Stimulated activated CD4-positive, alpha-beta T cell treated with anti-CD3 and anti-CD28 coated beads, Interleukin-1b, Interleukin-23, amount 100 ng/mL, for 1 hour (primary cell): ENCODE data around the gene SLC37A1.
"Not testable (repeated sequence)": the region's sequence is repeated elsewhere in the genome, so short reads cannot be mapped to it uniquely, and the experiment has no call there.

Experiments
- DNase-seq, 2 donors: peaks; one replicate each; pipeline ENCODE4 v3.0.0-alpha.2; 2020; ENCODE audit warnings: low read depth in 2 of 2

Gene SLC37A1

DNA sequence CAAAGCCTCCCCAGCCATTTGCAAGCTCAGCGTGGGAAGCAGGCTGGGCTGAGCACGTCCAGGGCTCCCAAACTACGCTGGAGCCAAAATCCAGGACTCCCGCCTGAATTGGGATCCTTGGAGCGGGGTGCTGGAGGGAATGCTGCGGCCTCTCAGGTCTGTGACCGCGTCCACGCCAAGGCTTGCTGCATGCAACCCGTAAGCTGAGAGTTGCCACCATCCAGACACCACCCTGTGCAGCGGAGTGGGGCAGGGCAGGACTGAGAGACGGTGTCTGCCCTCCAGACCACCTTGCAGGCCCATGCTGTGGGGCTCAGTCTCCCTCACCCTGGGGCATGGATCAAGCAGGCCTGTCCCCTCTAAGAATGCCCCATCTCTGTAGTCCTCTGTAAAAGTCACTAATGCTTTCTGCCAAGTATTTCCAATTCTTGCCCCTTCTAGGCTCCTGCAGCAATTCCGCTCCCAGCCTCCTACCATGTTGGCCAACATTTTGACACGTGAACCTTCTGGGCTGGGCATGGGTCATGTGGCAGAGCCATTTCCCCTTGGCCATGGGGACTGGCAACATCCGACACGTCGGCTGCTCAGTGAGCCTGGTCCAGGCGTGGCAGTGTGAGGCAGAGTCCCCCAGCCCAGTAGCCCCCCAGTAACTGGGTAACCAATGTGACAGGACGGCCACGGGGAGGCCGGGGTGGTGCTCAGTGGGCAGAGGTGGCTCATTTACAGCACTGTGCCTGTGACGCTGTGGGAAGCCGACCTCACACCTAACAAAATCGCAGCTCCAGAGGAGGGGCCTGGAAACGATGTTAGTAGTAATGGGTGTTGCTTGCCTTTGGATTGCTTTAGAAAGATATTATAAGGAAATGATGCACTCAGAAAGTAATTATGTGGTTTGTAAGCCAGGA, 81.9 kb downstream of the SLC37A1 start:
- no peak for DNase-seq

DNA sequence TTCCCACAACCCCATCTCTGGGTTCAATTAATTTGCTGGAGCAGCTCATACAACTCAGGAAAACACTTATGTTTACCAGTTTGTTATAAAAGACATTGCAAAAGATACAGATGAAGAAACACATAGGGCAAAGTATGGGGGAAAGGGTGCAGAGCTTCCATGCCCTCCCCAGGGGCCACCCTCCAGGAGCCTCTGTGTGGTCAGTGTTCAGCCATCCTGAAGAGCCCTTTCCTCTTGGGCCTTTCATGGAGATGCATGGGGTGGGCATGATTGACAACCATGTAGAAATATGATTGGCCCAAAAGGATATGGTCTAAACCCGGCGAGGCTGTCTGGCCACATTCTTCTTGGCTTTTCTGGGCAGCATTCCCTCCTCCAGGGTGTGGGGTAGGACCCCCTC, 83.0 kb downstream of the SLC37A1 start:
- no peak for DNase-seq

DNA sequence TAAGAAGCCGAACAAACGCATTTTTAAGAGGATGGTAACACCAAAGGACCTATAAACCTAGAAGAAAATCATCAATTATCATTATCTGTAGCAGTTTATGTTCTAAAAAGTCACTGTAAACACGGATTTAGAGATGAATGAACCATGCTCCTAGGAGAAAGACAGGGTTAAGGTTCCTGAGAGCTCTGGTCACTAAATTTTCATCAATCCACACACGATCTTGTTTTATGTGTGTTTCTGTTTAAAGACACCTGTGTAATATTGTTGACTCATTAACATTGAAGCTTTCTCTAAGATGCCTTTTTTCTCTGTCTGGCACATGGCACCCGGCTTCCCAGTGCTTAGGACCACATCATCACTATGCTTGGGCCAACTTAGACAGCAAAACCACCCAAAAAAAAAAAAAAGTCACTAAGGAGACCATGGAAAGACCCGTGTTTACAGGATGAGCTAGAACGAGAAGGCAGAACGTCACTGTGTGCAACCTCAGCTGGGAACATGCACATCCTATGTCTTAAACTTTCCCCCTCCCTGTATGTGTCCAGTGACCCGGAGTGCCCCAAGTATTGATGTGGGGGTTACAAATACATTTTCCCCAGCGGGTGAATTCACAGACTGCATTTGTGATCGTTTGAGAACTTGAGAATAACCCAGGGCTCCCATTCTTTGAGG, 84.0 kb downstream of the SLC37A1 start:
- DNase-seq: no peak

DNA sequence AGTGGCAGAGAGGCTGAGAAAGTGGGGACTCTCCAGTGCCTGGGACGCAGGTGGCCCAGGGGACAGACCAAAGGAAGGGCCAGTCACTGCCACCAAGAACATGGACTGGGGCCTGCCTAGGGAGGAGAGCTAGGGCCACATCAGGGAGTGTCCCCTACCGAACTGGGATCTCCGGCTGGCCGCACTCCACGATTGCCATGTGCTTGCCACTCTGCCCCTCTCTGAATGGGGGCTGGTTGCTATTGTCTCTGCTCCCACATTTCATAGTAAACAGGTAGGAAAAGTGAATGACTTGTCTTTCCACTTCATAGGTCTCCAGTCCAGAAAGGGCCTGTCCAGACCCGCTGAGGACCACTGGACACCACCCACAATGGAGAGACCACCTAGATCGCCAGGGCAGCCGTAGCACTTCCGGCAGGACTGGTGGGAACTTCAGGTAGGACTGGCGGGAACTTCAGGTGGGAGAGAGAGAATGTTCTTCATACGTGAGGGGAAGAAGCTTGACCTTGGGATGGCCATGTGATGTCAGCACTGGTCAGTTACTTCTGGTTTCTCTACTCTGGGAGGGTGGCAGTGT, 84.6 kb downstream of the SLC37A1 start:
- DNase-seq: no peak

DNA sequence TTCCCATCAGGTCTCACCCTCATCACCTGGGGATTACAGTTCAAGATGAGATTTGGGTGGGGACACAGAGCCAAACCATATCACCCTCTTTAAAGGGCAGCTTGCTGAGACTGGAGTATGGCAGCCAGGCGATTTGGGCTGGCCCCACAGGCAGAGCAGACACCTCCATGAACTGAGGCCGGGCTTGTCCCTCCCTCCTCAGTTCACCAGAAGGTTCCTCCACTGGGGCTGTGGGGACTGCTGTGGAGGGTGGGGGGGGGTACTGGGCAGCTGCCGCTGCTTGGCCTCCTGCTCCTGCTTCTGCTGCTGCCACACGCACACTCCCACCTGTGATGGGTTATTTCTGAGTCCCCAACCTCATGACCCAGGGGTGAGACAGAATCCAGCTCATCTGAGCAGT, 85.8 kb downstream of the SLC37A1 start:
- no peak for DNase-seq

DNA sequence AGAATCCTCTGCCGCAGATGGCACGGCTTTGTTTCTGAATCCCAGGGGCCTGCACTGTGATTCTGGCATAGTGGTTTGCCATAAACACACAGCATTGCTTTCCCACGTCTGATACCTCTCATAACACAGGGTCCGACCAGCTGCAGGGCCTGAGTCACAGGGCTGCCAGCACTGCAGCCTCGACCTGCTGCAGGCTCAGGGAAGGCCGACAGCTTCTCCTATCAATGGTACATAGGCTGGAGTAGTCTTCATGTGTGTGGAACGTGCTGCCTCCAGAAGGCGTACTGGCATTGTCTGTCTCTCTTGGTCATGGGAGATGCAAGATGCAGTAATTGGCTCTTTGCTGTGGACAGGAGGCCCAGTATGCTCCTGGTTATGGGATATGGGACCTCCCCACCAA, 86.3 kb downstream of the SLC37A1 start:
- DNase-seq: no peak

GRCh38 chr21:42601656-42602055, 88.0 kb downstream of the SLC37A1 start:
- DNase-seq: no peak

DNA sequence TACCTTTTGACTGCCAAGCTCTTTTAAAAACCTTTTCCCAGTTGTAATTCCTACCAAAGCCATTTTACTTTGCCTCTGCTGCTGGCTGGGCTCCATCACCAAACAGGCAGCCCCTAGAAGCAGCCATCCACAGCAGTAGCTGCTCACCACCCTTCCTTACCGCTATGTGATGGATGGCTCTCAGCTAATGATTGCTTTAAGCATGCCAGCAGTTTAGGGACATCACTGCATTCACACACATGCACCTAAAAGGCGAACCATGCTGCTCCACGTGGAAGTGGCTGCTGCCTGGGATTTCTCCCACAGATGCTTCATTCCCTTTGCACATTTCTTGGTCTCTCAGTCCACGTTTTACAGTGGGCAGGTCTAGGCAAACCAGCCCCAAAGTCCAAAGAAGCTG, 93.5 kb downstream of the SLC37A1 start:
- no peak for DNase-seq

- no peak for DNase-seq
Measured at GRCh38 chr21:42607525-42608102, 94.0 kb downstream of the SLC37A1 start.

GRCh38 chr21:42608446-42608845, 94.8 kb downstream of the SLC37A1 start:
- no peak for DNase-seq

GRCh38 chr21:42609811-42610210, 96.2 kb downstream of the SLC37A1 start:
- DNase-seq: no peak

- DNase-seq: no peak
Measured at GRCh38 chr21:42611852-42612251, 98.2 kb downstream of the SLC37A1 start.

DNA sequence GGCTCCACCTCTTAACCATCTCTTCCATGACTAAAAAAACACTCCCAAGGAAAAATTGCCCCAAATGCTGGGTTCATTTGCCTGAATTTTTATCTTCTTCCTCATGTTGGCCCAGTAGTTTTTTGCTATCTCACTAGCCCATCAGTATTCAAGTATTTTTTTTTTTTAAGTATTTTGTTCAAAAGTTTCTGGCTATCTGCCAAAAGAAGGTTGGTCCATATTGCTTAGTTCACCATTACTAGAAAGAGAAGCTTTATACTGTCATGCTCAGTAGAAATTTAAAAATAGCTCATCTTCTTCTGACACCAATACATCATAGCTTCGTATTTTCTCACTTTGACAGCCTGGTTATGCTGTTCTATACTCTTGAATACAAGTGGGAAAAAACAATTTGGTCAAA, 98.7 kb downstream of the SLC37A1 start:
- no peak for DNase-seq

DNA sequence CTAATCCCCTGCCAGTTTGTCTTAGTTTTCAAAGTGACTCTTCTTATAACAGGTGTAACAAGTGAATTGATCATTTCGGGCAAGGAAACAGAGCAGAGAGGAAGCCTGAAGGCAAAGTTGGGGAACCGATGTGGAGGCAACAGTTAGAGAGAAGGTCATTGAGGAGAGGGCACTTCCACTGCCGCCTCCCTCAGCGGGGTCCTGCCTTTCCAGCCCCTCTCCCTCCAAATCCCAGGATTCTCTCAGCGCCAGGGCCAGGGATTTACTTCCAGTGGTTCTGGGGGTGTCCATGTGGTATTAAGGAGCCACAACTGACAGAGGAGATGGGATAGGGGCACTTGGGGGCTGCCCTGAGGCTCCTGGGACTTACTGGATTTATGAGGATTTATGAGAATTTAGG, 100.1 kb downstream of the SLC37A1 start:
- no peak for DNase-seq

GRCh38 chr21:42614396-42614795, 100.7 kb downstream of the SLC37A1 start:
- no peak for DNase-seq

DNA sequence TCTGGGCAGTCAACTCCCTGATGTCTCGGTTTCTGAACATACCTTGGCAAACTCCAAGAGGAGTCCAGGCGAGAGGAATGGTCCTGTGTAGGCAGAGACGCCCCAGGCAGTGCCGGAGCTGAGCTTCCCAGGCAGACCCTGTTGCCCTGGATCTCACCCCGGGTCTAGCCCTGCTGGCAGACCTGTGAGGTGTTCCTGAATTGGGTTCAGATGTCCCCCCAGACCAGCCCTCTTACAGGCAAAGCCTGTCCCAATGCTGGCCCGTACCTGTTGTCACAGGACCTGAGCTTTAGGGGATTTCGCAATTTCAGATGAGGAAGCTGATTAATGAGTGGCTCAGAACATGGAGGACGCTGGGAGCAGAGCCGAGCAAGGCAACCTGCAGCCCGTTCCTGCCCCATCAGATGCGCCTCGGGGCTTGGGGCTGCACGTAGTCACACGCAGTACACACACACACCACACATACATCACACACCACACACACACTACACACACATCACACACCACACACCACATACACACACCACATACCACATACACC, 101.2 kb downstream of the SLC37A1 start:
- peak in 1 of 2 donors; percentile 19 for DNase-seq

GRCh38 chr21:42615377-42615776, 101.7 kb downstream of the SLC37A1 start:
- not testable (repeated sequence) for DNase-seq

GRCh38 chr21:42615924-42616323, 102.3 kb downstream of the SLC37A1 start:
- no peak for DNase-seq

DNA sequence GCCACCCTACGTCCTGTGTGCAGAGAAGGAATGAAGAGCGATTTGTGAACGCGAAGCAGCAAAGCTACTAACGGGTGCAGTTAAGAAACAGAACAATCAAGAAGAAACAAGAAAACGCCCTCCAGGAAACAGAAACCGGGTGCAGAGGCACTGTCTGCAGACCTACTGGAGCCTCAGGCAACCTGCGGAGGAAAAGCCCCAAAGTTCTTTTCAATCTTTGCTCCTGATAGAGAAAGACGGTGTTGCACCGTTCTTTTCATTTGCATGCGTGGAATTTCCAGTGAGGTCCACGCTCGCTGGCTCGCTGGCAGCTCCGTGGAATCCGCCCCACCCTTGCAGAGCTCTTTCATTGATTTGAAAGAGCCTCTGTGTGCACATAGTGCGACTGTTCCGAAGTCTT, 102.8 kb downstream of the SLC37A1 start:
- DNase-seq: no peak

GRCh38 chr21:42616941-42617340, 103.3 kb downstream of the SLC37A1 start:
- no peak for DNase-seq

GRCh38 chr21:42617486-42617885, 103.8 kb downstream of the SLC37A1 start:
- no peak for DNase-seq

GRCh38 chr21:42618707-42619102, 105.1 kb downstream of the SLC37A1 start:
- DNase-seq: no peak
